GM18511 (cell line): ENCODE measurements around the gene SYT8.

ENCODE experiments used
- ATAC-seq: cut with Tn5 transposase; IDR thresholded peaks from one replicate; pipeline ENCODE4 v1.9.1; 2021; ENCODE audit warnings: mild to moderate bottlenecking, moderate library complexity; ENCODE audit not compliant: unreplicated experiment

SYT8 gene

DNA sequence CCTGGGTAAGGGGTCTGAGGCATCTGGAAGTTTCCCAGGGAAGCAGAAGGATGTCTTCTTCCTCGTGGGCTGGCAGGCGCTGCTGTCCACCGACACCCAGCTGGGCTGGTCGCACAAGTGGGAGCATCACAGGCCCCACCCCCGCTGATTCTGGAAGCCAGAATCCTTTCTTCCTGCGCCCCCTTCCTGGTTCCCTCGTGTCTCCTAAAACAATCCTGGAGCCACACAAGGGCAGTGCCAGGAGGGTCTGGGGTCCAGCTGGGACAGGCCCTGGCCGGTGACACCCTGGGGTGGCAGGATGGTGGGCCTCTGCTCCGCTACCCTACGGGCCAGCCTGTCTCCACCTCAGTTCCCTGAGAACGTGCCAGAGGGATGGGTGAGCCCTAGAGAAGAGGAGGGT, 22.3 kb downstream of the SYT8 start:
- ATAC-seq = no peak

DNA sequence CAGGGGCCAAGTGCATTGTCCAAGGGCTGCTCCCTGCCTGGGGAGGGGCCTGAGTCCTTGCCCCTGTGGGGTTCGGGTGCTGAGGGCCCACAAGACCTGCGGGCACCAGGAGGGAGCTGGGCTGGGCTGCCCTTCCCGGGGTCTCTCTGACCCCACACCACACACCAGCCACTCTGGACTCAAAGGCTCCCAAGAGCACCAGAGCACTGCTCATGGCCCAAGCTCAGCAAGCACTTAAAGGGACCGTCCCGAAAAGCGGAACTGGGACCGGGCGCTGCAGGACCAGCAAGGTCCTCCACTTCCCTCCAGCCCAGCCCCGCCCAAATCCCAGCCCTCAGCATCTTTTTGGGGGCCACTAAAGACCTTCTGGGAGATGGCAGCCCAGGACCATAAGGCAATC, 23.4 kb downstream of the SYT8 start:
- no peak for ATAC-seq

DNA sequence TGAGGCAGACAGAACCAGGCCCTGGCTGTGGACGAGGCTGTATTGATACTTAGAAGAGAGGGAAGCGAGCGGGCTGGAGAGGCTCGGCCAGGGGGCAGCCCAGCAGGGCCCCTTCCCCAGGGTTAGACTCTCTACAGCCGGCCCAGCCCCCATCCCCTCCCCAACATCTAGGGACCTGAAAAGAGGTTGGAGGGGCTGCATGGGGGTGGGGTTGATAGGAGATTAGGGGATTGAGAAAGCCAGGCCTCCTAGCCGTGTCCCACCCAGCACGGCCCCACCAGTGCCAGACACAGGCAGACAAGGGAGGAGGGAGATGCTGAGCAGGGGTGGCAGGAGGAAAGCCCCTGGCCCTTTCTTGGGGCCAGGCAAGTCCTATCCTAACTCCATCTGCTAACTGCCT, 23.8 kb downstream of the SYT8 start:
- ATAC-seq = no peak

DNA sequence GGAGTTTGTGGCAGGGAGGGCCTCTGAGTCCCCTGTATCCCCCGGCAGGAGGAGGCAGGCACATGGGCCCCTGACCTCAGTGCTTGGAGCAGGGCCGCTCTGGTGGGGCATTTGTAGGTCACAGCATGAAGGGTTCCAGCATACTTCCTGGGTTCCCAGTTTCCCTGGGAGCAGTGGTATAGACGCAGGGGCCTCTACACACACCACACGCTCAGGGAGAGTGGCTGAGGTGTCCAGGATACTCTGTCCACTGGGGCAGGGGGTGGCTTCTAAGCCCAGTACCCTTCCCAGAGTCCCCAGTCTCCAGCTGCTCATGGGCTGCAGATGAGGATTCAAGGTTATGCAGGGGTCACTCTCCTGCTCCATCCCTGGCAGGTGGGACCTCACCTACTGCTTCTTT, 24.2 kb downstream of the SYT8 start:
- ATAC-seq = no peak

DNA sequence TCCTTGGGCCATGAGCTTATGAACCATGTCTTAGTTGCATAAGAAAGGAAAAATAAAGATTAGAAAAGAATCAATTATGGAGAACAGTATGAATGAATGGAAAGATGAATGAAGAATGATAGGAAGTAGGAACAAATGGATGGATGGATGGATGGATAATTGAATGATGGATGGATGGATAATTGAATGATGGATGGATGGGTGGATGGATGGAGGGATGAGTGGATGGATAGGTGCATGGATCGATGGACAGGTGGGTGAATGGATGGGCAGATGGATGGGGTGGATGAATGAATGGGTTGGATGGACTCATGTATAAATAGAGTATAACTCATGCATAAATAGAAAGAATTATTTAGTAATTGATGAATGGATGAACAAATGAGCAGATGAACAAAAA, 25.3 kb downstream of the SYT8 start:
- ATAC-seq = no peak

DNA sequence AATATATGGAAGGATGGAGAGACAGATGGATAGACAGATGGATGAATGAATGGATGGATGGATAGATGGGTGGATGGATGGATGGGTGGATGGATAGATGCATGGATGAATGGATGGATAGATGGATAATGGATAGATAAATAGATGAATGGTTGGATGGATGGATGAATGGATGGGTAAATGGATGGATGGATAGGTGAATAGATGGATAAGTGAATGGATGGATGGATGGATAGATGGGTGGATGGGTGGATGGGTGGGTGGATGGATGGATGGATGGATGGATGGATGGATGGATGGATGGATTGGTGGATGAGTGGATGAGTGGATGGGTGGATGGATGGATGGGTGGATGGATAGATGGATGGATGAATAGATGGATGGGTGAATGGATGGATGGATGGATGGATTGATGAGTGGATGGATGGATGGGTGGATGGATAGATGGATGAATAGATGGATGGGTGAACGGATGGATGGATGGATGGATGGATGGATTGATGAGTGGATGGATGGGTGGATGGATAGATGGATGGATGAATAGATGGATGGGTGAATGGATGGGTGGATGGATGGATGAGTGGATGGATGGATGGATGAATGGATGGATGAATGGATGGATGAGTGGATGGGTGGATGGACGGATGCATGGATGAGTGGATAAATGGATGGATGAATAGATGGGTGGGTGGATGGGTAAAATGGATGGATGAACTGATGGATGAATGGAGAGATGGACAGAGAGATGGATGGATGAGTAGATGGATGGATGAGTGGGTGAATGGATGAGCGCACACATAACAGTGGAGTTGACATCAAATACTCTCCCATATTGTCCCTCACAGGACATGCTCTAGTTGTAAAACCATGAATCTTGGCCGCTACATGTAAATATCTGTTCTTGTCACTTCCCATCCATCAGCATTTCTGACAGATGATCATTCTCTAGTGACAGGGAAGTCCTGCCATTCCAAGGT, 26.9 kb downstream of the SYT8 start:
- no peak for ATAC-seq

DNA sequence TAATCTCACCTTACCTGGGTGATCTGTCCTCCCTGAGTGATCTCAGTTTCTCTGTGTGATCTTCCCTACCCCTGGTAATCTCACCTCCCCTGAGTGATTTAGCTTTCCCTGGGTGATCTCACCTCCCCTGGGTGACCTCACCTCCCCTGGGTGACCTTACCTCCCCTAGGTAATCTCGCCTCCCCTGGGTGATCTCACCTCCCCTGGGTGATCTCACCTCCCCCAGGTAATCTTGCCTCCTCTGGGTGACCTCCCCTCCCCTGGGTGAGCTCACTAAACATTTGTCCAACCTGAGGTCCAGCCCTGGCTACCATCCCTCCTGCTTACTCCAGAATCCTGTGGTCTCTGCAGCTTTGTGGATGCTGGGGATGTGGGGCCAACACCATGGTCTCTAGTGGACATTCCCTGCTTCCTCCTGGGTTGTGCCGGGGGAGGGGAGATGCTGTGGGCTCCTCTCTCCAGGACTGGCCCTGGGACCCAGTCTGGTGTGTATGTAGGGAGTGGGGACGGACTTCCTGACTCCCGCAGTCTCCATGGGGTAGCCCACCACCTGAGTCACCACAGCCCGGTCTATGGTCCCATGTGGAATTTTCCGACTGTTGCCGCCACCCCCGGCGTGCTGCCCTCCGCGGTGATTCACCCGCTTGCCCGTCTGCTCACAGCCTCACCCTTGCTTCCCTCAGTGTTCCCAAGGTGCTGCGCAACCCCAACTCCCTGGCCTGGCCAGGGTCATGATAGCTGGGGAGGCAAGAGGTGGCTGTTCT, 28.0 kb downstream of the SYT8 start:
- ATAC-seq = no peak

DNA sequence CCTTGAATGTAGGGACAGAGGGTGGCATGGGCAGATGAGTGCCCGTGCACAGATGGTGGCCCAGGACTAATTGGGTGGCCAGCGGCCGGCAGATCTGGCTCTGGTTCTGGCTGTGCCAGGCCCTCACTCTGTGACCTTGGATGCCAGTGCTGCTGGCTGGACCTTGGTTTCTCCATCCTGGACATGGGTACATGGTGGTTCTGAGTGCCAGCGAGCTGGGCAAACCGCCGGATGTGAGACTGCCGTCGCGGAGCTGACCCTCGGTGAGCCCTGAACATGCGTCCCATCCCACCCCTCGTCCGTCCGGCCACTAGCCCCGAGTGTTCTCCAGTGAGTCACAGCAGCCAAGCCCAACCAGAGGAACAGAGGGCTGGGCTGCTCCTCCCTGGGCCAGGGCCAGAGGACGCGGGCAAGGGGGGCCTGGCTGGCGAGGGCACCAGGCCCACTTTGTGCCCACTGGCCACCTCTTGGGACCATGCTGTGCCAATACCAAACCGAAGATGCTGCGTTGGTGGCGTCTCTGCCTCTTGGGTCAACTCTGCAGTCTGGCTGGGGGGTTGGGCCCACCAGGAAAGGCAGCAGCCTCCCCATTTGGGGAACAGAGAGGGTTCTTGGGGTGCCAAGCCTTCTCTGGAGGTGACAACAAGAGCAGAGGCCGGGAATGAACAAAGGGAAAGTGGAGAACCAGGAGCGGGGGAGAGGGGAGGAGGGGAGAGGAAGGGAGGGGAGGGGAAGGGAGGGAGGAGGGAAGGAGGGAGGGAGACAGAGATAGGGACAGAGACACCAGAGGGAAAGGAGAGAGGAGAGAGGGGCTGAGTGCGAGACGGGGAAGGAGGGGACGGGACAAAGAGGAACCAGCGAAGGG, 28.8 kb downstream of the SYT8 start:
- no peak for ATAC-seq

DNA sequence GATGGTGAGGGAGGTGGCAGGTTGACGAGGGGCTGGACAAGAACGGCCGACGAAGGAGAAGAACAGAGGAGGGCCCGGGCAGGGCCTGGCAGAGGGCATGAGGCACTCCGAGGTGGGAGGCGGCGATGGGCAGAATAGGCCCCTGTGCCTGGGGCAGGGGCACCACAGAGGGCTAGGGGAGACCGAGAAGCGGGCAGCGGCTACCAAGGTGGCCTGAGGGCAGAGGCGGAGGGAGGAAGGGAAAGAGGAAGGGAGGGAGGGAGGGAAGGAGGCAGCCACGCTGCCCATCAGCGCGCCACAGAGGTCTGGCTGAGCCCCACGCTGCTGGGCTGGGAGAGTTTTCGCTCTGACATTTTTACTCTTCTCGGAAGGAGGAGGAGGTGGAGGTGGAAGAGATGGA, 29.4 kb downstream of the SYT8 start:
- ATAC-seq = no peak

DNA sequence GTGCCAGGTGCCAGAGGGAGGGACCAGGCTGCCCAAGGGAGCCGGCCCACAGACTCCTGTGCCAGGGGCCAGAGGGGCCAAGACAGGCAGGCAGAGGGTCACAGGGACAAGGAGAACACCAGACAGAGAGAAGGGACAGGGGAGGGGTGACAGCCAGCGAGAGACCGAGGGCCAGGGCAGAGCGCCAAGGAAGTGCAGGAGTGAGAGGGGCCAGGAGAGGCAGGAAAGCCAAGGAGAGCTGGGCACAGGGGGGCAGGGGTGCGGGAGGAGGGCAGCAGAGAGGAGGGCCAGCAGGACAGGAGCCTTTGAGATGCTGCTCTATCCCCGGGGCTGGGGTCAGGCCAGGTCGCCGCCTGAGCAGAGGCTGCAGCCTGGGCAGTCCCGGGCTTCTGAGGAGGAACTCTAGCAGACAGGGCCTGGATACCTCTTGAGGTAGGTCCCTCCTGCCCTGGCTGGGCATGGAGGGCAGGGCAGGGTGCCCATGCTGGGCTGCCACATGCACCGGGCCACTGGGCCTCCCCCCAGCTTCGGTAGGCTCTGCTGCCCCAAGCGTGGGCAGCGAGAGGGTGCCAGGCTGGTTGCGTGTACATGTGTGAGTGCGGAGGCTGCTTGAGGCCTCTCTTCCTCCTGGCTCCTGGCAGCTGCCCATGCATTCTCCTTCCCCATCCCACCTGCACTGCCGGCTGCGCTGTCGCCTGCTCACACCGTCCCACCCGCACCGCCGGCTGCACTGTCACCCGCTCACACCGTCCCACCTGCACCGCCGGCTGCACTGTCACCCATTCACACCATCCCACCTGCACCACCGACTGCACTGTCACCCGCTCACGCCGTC, 30.3 kb downstream of the SYT8 start:
- ATAC-seq = no peak

DNA sequence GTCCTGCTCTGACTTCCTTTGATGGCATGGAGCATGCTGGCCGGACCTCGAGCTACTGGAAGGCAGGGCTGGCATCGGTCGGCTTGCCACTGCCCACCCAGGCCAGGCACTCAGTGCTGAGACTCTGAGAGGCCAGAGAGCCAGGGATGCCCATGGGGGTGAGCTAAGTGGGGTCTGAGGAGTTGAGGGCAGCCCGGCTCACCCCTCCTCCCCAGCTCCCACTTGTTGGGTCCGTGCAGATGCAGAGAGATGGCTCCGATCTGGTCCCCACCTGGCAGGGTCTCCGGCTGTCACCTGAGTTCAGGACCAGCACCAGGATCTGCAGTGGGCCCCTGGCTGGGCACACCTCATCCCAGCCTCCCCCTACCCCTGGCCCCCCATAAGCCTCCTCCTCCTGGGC, 31.4 kb downstream of the SYT8 start:
- no peak for ATAC-seq

DNA sequence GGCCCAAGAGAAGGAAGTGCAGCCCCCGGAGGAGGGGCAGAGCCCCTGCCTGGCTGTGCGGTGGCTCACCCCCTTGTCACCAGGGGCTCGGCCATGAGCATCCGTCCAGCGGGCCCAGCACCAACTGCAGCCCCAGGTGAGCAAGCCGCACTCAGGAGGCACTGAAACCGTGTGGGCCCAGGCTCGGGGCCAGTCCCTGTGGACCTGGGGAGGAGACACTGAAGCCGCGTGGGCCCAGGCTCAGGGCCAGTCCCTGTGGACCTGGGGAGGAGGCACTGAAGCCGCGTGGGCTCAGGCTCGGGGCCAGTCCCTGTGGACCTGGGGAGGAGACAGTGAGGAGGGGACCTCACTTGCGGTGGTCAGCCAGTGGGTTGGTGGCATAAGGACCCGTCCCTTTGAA, 32.0 kb downstream of the SYT8 start:
- ATAC-seq = no peak

DNA sequence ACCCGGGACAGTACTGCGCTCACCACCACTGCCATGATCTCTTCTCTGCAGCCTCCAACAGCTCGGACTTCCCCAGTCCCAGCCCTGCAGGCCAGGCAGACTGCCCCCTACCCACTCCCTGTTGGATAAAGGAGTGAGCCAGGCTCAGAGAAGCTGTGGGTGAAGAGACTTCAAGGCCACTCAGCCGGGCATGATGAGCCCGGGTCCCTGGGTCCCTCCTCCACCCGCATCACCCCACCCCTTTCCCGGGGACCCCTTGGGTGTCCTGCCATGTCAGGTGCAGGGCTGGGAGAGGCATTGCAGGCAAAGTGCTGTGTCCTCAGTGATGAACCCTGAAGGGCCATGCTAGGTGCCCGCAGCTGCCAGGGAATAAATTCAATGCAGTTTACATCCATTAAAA, 32.6 kb downstream of the SYT8 start:
- no peak for ATAC-seq

DNA sequence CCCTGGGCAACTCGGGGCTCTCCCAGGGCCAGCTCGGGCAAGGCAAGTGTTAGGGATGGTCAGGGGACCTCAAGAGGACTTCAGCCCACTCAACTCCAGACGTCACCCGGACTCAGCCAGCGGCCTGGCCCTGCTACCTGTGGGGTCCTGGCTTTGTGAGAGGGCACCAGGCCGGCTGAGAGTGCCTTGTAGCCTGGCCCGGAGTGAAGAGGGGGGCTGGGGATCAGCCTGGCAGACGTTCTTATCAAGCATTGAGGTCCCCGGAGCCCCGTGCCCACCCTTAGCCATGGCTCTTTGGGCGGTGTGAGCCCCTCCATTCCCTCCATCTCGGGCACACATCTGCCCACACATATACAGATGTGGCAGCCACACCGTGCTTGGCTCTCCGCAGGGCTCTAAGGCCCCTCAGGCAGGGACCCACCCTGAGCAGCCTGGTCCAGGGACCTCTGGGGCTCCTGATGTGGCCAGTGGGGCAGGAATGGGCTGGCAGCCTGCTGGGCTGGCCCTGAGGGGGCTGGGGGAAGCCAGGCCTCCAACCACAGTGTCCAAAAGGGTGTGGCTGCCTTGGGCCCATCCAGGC, 33.4 kb downstream of the SYT8 start:
- ATAC-seq = no peak

DNA sequence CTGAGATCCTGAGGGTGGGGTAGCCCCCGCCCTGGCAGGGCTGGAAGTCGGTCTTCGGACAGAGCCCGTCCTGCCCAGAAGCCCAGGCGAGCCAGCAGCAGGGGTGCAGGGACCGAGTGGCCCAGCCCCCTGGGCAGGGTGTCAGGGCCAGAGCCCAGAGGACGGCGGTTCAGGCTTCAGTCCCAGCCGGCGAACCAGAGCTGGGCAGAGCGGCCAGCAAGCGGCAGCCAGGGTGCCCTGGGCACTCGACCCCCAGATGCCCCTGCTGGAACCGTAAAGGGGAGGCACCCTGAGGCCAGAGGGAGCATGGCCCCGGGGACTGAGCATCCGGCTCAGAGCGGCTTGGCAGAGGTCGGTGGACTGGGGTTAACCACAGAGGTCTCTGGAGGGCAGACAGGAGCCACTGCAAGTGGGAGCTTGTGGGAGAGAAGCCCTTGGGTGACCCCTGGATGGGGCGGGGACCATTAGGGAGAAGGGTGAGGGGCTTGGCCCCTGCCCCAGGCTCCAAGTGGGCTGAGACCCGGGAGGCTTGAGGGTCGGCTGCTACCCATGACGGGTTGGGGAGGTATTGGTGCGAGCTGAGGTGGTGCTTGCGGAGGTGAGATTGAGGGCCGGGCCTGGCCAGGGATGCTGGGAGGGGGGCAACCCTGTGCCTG, 34.0 kb downstream of the SYT8 start:
- no peak for ATAC-seq

DNA sequence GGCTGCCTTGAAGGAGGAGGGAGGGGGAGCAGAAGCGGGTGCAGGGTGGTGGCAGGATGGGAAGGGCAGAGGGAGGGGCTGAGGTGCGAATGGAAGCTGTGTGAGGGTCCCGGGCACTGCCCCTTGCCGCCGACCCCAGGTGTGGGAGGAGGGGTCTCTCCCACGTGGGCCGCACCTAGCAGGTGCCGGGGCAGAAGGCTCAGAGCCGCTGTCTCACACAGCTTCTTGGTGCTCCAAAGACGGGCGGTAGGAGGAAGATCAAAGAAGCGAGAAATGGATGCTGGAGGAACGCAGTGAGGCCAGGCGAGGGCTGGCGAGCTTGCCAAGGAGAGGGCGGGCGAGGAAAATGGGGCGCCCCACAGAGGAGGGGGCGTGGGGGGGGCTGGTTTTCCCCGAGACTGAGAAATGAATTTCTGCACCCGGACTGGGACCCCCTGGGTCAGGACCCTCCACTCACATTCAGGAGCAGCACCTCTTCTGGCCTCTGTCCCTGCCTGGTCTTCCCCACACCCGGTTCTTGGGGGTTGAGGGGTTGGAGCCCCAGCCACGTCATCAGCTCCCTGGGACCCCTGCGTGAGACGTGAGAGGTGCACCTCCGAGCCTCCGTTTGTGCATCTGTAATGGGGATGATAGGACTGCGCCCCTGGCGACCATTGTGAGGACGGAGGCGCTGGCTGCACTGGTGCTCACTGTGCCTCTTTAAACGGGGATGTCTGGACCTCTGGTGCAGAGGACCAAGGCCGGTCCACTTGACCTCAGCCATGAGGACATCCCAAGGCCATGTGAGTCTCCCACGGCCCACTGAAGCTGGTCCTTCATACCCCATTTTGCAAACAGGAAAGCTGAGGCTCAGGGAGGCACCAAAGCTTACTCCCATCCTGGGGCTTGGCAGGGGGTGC, 34.9 kb downstream of the SYT8 start:
- no peak for ATAC-seq

DNA sequence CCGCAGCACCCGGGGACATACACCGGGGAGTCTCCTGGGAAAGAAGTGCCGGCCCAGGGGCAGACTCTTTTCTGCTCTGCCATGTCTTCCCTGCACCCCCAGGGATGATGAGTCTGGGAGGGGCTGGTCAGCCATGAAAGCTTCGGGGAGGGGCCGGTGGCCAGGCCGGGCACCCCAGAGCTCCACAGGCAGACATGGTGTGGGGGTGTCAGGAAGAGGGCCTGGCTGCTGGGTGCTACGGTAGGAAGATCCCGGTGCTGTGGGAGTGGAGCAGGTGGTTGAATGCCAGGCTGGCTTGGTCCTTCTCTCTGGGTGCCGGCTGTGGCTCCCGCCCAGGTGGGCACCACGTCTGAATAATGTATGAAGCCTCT, 35.5 kb downstream of the SYT8 start:
- ATAC-seq = no peak

DNA sequence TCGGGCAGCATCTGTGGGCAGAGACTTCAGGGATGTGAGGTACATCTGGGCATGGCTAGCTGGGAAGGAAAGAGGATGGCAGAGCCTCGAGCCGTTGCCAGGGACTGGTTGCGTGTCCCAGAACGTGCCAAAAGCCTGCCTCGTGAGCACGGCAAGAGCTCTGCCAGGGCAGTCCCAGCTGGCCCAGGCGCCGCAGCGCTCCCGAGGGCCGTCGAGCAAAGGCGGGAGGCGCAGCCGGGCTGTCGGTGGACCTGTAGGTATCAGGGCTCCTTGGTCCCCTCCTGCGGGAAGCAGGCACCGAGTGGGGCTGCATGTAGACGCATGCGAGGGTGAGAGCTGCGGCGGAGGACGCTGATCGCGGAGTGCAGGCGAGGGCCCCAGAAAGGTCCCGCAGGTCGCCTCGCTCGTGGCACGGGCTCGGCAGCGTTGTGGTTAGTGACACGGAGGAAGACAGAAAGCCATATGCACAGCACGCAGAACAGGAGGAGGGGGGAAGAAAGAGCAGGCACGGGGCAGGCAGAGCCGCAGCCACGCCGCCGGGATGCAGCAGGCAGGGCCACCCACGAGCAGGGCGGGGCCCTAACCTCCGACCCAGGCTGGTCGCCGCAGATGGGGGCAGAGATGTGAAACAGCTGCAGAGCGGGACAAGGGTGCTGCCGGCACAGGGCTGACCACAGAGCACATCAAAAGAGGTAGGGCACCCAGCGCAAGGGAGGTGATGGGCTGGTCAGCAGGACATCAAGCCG, 36.1 kb downstream of the SYT8 start:
- ATAC-seq = no peak
